ENCODE measurements around the gene ZDHHC8. TPM values are rescaled to one million over a fixed set of nuclear protein-coding genes. Genes with fewer than 3 reads are reported as not detected.

Gene ZDHHC8
- total and polyA plus RNA-seq, 10 of the 15 experiments (the other 5 are each of a cell fraction or from before 2014, with no cell fraction given), result 0.03 to 46.3 (median 5.3) TPM

DNA sequence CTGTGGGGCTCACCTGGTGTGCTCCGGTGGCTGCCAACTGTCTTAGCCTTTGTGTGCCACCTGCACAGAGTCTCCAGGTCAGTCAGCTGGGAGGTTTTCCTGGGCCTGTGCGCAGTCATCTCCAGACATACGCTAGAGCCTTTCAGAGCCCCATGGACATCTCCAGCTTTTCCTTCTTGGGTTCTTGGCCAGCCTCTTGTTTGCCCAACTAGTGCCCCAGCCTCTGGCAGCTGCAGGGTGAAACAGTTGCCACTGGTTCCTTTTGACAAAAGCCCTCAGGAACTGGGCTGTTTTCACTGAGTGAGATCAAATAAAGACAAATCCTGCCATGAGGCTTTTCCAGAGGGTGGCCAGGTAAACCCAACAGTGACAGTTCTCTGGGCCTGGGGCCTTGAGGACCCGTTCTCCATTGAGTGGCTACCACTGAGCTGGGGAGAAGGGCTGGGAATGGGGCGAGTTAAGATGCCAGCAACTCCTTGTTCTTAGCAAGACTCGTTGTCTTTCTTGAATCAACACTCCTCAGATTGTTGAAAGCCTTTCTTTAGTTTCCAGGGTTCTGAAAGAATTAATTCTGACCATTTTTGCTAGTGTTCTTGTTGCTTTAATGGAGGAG lies 32.4 kb upstream of the ZDHHC8 start (continued):
- no peak for TF ChIP-seq NRF1 (conservative IDR thresholded peaks at IDR 0.05; ENCODE audit: low read depth, low read length)
- no peak for TF ChIP-seq ZSCAN29 (IDR thresholded peaks at IDR 0.05)

DNA sequence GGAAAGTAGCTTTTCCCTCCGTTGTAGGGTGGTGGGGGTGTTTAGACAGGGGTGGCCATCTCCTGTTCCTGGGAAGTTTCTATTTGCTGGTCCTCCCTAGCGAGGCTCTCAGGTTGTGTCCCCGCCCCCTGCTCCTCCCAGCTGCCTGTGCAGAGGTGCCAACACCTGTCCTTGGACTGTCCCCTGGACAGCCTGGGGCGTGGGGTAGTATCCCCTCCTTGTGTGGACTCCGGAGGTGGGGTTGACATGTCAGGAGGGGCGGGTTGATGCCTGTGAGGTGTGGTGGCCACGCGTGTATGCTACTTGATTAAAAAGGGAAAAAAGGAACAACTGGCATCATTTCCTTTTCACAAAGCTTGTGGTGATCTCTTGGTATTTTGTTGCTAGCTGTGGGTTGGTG lies 30.0 kb upstream of the ZDHHC8 start:
- intact Hi-C loops (cut with micrococcal nuclease; ENCODE audit: unreplicated experiment) (no loop called here), in situ Hi-C loops (cut with MboI) (no loop called here)
- H3K4me2 ChIP-seq (ENCODE audit: control insufficient read depth, insufficient read depth), result no peak overlapping the region
- DNase-seq (ENCODE audit: low read depth, low spot score) (no peak), ATAC-seq (no peak), FAIRE-seq (no peak)
- SMC1A ChIA-PET (ENCODE audit: uncharacterized antibody, unreplicated experiment), result no interaction called here
- no peaks in the 10 kb centered on the region for H3K27me3 ChIP-seq (replicated peaks in 1 of 2; ENCODE audit: control insufficient read depth in 2 of 2, insufficient read depth in 2 of 2, low read length in 1 of 2)
- no peak overlapping the region for H2AFZ ChIP-seq (ENCODE audit: control insufficient read depth, low read depth, low read length)
- CTCF ChIA-PET, result no interaction called here
- H3K79me2 ChIP-seq (ENCODE audit: control insufficient read depth, insufficient read depth, low read length), result no peaks in the 10 kb centered on the region
- H3K9me3 ChIP-seq (replicated peaks; ENCODE audit: control insufficient read depth, insufficient read depth, low read length), result no peaks in the 10 kb centered on the region
- no peak overlapping the region for H3K4me3 ChIP-seq
- BruUV-seq (replicated peaks), result no TSS peak
- POLR2A ChIA-PET, result no interaction called here
- TF ChIP-seq STAT1 (conservative IDR thresholded peaks at IDR 0.05) (no peak), WRNIP1 (IDR thresholded peaks at IDR 0.05; ENCODE audit: borderline replicate concordance, low read depth, low read length) (no peak), SMARCA5 (IDR thresholded peaks at IDR 0.05) (no peak), SREBF1 (IDR thresholded peaks at IDR 0.05; ENCODE audit: low read length) (no peak), STAT3 (IDR thresholded peaks at IDR 0.05; ENCODE audit: low read depth, low read length) (no peak), POU2F2 (IDR thresholded peaks at IDR 0.05; ENCODE audit: borderline replicate concordance, low read depth, low read length) (no peak)
- no peak overlapping the region for H3K27ac ChIP-seq (ENCODE audit: control insufficient read depth, insufficient read depth)
- 70% methylated on average over 8 of the region's 8 CpGs for WGBS (ENCODE audit: insufficient coverage, insufficient replicate concordance, low lambda C conversion rate, missing lambda C conversion rate)
- no peaks in the 10 kb centered on the region for H4K20me1 ChIP-seq (ENCODE audit: control insufficient read depth, insufficient read depth)
- H3K9ac ChIP-seq (ENCODE audit: control insufficient read depth, insufficient read depth, low read length), result no peak overlapping the region
- RAD21 ChIA-PET (ENCODE audit: unreplicated experiment), result no interaction called here
- peaks cover 12 to 28% of the 10 kb centered on the region in 2 experiments for H3K36me3 ChIP-seq (ENCODE audit: control insufficient read depth in 2 of 2, insufficient read depth in 2 of 2, low read length in 1 of 2)
- no peaks in the 10 kb centered on the region for H3K4me1 ChIP-seq (ENCODE audit: control insufficient read depth, insufficient read depth, low read length)

Data from GM12878 (cell line).